ENCODE results near the gene BICC1. TPM values are rescaled to one million over a fixed set of nuclear protein-coding genes. Genes with fewer than 3 reads are reported as not detected.

BICC1 gene
- total RNA-seq, 1 experiment from 2014 or later = not detected

DNA sequence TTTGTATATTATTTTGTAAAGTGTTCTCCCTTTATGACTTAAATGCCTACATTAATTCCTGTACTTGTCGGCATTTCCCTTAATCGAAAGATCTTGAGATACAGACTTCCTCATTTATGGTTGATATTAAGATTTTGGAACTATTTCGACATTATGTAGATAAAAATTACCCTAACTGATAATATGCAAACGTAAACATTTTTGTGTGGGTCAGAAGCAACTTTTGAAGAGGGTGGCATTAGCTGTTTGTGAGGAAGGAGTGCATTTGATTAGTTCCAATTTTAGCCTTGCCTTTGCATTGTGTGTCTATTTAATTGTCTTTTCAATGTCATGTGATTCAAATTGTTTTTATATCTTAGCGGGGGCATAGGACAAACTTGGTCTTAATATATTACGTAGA, 114.7 kb downstream of the BICC1 start:
- Histone ChIP-seq H3K4me3 (replicated peaks in 1 of 2; ENCODE audit: low read depth in 1 of 2, low read length in 2 of 2) (no peak overlapping the region), H3K9me3 (ENCODE audit: control insufficient read depth in 1 of 2, insufficient read depth in 1 of 2, low read depth in 1 of 2, low read length in 2 of 2) (no peaks in the 10 kb centered on the region), H3K9ac (ENCODE audit: low read length) (no peak overlapping the region), H4K20me1 (ENCODE audit: insufficient read depth) (no peaks in the 10 kb centered on the region), H2AFZ (ENCODE audit: low read depth, low read length, poor library complexity, severe bottlenecking) (no peak overlapping the region), H3K36me3 (ENCODE audit: control insufficient read depth in 1 of 2, insufficient read depth in 2 of 2, low read length in 2 of 2) (no peaks in the 10 kb centered on the region), H3K9me2 (ENCODE audit: insufficient read depth) (no peaks in the 10 kb centered on the region), H3K4me1 (ENCODE audit: control insufficient read depth in 1 of 2, insufficient read depth in 2 of 2, low read length in 2 of 2) (no peaks in the 10 kb centered on the region), H3K27ac (ENCODE audit: low read depth, low read length) (no peak overlapping the region), H3K4me2 (ENCODE audit: low read length) (no peak overlapping the region), H3K27me3 (ENCODE audit: insufficient read depth, low read length) (0 out of 2 replicates have a peak, but pooled peaks cover 5% of the 10 kb centered on the region), H3K79me2 (ENCODE audit: insufficient read depth, low read length) (no peaks in the 10 kb centered on the region)
- DNase-seq (ENCODE audit: low read depth, low spot score) (no peak), ATAC-seq (no peak)
- ChIA-PET POLR2A (no interaction called here), CTCF (no interaction called here), RAD21 (ENCODE audit: low non-redundant PET in 1 of 2, low total read pairs in 2 of 2, uncharacterized antibody in 2 of 2, unreplicated experiment in 2 of 2) (no interaction called here)
- TF ChIP-seq SP1 (IDR thresholded peaks at IDR 0.05; ENCODE audit: low read depth) (no peak), CBX3 (IDR thresholded peaks at IDR 0.05; ENCODE audit: low read depth) (no peak), CEBPB (IDR thresholded peaks at IDR 0.05; ENCODE audit: low read depth) (no peak), POLR2AphosphoS5 (IDR thresholded peaks at IDR 0.05; ENCODE audit: low read depth, low read length) (no peak), YY1 (IDR thresholded peaks at IDR 0.05; ENCODE audit: extremely low read depth, insufficient replicate concordance, low read depth, low read length) (no peak), EZH2phosphoT487 (IDR thresholded peaks at IDR 0.05; ENCODE audit: borderline replicate concordance) (no peak), FOSL1 (IDR thresholded peaks at IDR 0.05; ENCODE audit: low read depth) (no peak)
- TF ChIP-seq, protein P1, sequence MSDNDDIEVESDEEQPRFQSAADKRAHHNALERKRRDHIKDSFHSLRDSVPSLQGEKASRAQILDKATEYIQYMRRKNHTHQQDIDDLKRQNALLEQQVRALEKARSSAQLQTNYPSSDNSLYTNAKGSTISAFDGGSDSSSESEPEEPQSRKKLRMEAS (IDR thresholded peaks at IDR 0.05) = no peak
- intact Hi-C loops (cut with micrococcal nuclease) = no loop called here
- no TSS peak for BruUV-seq (replicated peaks)

DNA sequence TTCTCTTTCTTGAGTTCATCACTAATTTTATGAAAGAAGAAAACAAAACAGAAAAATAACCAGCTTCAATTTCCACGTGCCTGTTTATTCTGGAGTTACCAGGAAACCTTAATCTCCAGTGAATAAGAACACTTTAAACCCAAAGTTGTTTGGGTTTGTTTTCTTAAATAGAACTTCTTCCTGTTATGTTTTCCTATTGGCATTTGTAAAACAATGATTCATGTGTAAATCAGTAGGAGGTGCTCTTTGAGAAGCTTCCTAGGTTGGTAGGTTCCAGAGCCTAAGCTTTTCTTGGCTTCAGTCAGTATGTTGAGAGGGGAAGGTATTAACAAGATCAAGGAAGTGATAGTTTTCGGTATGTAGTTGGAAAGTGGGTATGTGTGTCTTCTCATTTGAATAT, 119.0 kb downstream of the BICC1 start:
- no peak overlapping the region for H2AFZ ChIP-seq (ENCODE audit: low read depth, low read length, poor library complexity, severe bottlenecking)
- H3K79me2 ChIP-seq (ENCODE audit: insufficient read depth, low read length) = no peaks in the 10 kb centered on the region
- H3K9ac ChIP-seq (ENCODE audit: low read length) = no peak overlapping the region
- H3K9me3 ChIP-seq (ENCODE audit: control insufficient read depth in 1 of 2, insufficient read depth in 1 of 2, low read depth in 1 of 2, low read length in 2 of 2) = no peaks in the 10 kb centered on the region
- H3K4me2 ChIP-seq (ENCODE audit: low read length) = no peak overlapping the region
- no peak for ATAC-seq
- POLR2A ChIA-PET = no interaction called here
- CTCF ChIA-PET = no interaction called here
- RAD21 ChIA-PET (ENCODE audit: low non-redundant PET in 1 of 2, low total read pairs in 2 of 2, uncharacterized antibody in 2 of 2, unreplicated experiment in 2 of 2) = no interaction called here
- intact Hi-C loops (cut with micrococcal nuclease) = no loop called here
- BruUV-seq (replicated peaks) = no TSS peak
- no peak overlapping the region for H3K27ac ChIP-seq (ENCODE audit: low read depth, low read length)
- no peaks in the 10 kb centered on the region for H3K36me3 ChIP-seq (ENCODE audit: control insufficient read depth in 1 of 2, insufficient read depth in 2 of 2, low read length in 2 of 2)
- H3K4me1 ChIP-seq (ENCODE audit: control insufficient read depth in 1 of 2, insufficient read depth in 2 of 2, low read length in 2 of 2) = no peaks in the 10 kb centered on the region
- H3K4me3 ChIP-seq (replicated peaks in 1 of 2; ENCODE audit: low read depth in 1 of 2, low read length in 2 of 2) = no peak overlapping the region
- H4K20me1 ChIP-seq (ENCODE audit: insufficient read depth) = no peaks in the 10 kb centered on the region
- no peaks in the 10 kb centered on the region for H3K9me2 ChIP-seq (ENCODE audit: insufficient read depth)
- no peak for DNase-seq (ENCODE audit: low read depth, low spot score)
- peaks cover 12% of the 10 kb centered on the region; the same call in 1 of the 2 replicates for H3K27me3 ChIP-seq (ENCODE audit: insufficient read depth, low read length)
- TF ChIP-seq EZH2 (IDR thresholded peaks at IDR 0.05) (no peak), RAD21 (IDR thresholded peaks at IDR 0.05; ENCODE audit: low read depth) (no peak), YY1 (IDR thresholded peaks at IDR 0.05; ENCODE audit: extremely low read depth, insufficient replicate concordance, low read depth, low read length) (no peak), SRF (IDR thresholded peaks at IDR 0.05; ENCODE audit: low read depth) (no peak), SIN3A (IDR thresholded peaks at IDR 0.05; ENCODE audit: low read depth) (no peak), TCF7L2 (IDR thresholded peaks at IDR 0.05; ENCODE audit: borderline replicate concordance, extremely low read depth, insufficient read depth, insufficient read length) (no peak), EGR1 (IDR thresholded peaks at IDR 0.05; ENCODE audit: low read depth) (no peak), SP1 (IDR thresholded peaks at IDR 0.05; ENCODE audit: low read depth) (no peak), ZFX (IDR thresholded peaks at IDR 0.05) (no peak), ZNF274 (IDR thresholded peaks at IDR 0.05; ENCODE audit: low read depth, low read length) (no peak), POLR2AphosphoS5 (IDR thresholded peaks at IDR 0.05; ENCODE audit: low read depth, low read length) (no peak), JUND (IDR thresholded peaks at IDR 0.05) (no peak)
- TF ChIP-seq, protein P1 (IDR thresholded peaks at IDR 0.05) = no peak
- TF ChIP-seq, protein P2, sequence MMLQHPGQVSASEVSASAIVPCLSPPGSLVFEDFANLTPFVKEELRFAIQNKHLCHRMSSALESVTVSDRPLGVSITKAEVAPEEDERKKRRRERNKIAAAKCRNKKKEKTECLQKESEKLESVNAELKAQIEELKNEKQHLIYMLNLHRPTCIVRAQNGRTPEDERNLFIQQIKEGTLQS (IDR thresholded peaks at IDR 0.05) = no peak
- TF ChIP-seq, protein P3, sequence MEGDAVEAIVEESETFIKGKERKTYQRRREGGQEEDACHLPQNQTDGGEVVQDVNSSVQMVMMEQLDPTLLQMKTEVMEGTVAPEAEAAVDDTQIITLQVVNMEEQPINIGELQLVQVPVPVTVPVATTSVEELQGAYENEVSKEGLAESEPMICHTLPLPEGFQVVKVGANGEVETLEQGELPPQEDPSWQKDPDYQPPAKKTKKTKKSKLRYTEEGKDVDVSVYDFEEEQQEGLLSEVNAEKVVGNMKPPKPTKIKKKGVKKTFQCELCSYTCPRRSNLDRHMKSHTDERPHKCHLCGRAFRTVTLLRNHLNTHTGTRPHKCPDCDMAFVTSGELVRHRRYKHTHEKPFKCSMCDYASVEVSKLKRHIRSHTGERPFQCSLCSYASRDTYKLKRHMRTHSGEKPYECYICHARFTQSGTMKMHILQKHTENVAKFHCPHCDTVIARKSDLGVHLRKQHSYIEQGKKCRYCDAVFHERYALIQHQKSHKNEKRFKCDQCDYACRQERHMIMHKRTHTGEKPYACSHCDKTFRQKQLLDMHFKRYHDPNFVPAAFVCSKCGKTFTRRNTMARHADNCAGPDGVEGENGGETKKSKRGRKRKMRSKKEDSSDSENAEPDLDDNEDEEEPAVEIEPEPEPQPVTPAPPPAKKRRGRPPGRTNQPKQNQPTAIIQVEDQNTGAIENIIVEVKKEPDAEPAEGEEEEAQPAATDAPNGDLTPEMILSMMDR (IDR thresholded peaks at IDR 0.05 in 2 of 3, conservative IDR thresholded peaks at IDR 0.05 in 1 of 3; ENCODE audit: borderline replicate concordance in 1 of 3, insufficient read depth in 1 of 3, low read depth in 2 of 3, low read length in 2 of 3) = no peak
